Measurements from ENCODE around the gene GAL3ST3. TPM values are rescaled to one million over a fixed set of nuclear protein-coding genes. Genes with fewer than 3 reads are reported as not detected.

The GAL3ST3 gene
- total and polyA plus RNA-seq, 2 of the 8 experiments (the other 6 are each of a cell fraction or from before 2014, with no cell fraction given), result 21.1 to 21.4 TPM

GRCh38 chr11:66011239-66011784 is 37.6 kb downstream of the GAL3ST3 start:
- Histone ChIP-seq H3K14ac (ENCODE audit: insufficient read length) (no peak overlapping the region), H3K9ac (replicated peaks in 1 of 4; ENCODE audit: extremely low read depth in 1 of 4, low read depth in 3 of 4, low read length in 3 of 4) (no peak overlapping the region), H3K4me3 (ENCODE audit: extremely low read depth in 1 of 4, insufficient read depth in 2 of 4, low read depth in 3 of 4, low read length in 4 of 4) (peak overlapping the region; percentile 2 to 54 (median 36); a peak in 6 of 8 replicates), H3K4me1 (replicated peaks in 1 of 4; ENCODE audit: control insufficient read depth in 3 of 4, insufficient read depth in 4 of 4, low read length in 3 of 4) (peaks cover 0 to 20% (median 9%) of the 10 kb centered on the region in 4 experiments; a peak in 5 of 7 replicates), H4K91ac (replicated peaks; ENCODE audit: insufficient read length, low read length) (no peak overlapping the region), H2BK120ac (replicated peaks; ENCODE audit: low read depth, low read length) (no peak overlapping the region), H4K20me1 (replicated peaks in 1 of 2; ENCODE audit: control insufficient read depth in 1 of 2, insufficient read depth in 2 of 2, low read length in 2 of 2) (peaks cover 0 to 1% of the 10 kb centered on the region in 2 experiments), H3K79me1 (ENCODE audit: low read depth, low read length) (no peaks in the 10 kb centered on the region), H2BK12ac (ENCODE audit: low read depth, low read length) (no peak overlapping the region), H4K5ac (ENCODE audit: insufficient read length, low read depth, low read length) (no peak overlapping the region), H2AFZ (ENCODE audit: low read length) (peak overlapping the region; percentile 79; the same call in 1 of the 2 replicates), H3K56ac (replicated peaks; ENCODE audit: insufficient read length, low read depth, low read length) (no peak overlapping the region), H3K27ac (ENCODE audit: low read depth, low read length) (no peak overlapping the region), H3K36me3 (ENCODE audit: control insufficient read depth in 2 of 4, insufficient read depth in 4 of 4, low read length in 3 of 4) (no peaks in the 10 kb centered on the region), H3K23ac (ENCODE audit: insufficient read length) (no peak overlapping the region), H3K9me3 (ENCODE audit: insufficient read depth in 2 of 2, low read depth in 1 of 2, low read length in 1 of 2) (no peaks in the 10 kb centered on the region), H2BK15ac (ENCODE audit: low read length) (no peak overlapping the region; the same call in 1 of the 2 replicates), H3K4ac (replicated peaks; ENCODE audit: insufficient read length, low read depth, low read length) (no peak overlapping the region), H2BK5ac (ENCODE audit: low read depth, low read length) (no peak overlapping the region), H3K23me2 (ENCODE audit: low read depth, low read length) (peaks cover 2% of the 10 kb centered on the region; the same call in 1 of the 2 replicates), H4K8ac (ENCODE audit: extremely low read depth, insufficient read depth, low read length) (peak overlapping the region; percentile 58; the same call in 1 of the 2 replicates), H3K27me3 (replicated peaks in 1 of 4; ENCODE audit: control insufficient read depth in 3 of 4, extremely low read depth in 1 of 4, insufficient read depth in 3 of 4, low read length in 3 of 4) (peaks cover 6 to 26% (median 24%) of the 10 kb centered on the region in 4 experiments), H3K18ac (ENCODE audit: extremely low read depth, low read length) (no peak overlapping the region), H3K4me2 (ENCODE audit: insufficient read depth in 1 of 2, low read depth in 2 of 2, low read length in 2 of 2) (peak overlapping the region; percentile 49 to 66), H2BK20ac (ENCODE audit: low read length) (no peak overlapping the region), H2AK5ac (ENCODE audit: low read depth, low read length) (no peak overlapping the region), H3K79me2 (ENCODE audit: control insufficient read depth in 1 of 2, insufficient read depth in 2 of 2, low read length in 2 of 2) (no peaks in the 10 kb centered on the region)
- DNase-seq (ENCODE audit: low read depth in 1 of 2, low spot score in 2 of 2) (no peak), FAIRE-seq (no peak)
- ChIA-PET POLR2A (ENCODE audit: partially characterized antibody) (interaction anchor here (1.3 to 3.5 kb wide), 4 partner anchors 9 to 120 kb away, joined by 3 to 15 read pairs (median 4); partner anchors contain the start of genes BANF1, CCDC85B and EIF1AD), CTCF (ENCODE audit: partially characterized antibody) (interaction anchor here (1.1 to 6.4 kb wide), 8 partner anchors 9 to 142 kb away, joined by 3 to 35 read pairs (median 6); partner anchors contain the start of gene PACS1)
- 65% methylated on average over 12 of the region's 14 CpGs; no CpG with 5 or more reads in 1 of the 2 experiments for WGBS, 2 experiments (ENCODE audit: extremely low coverage in 1 of 2, insufficient coverage in 1 of 2, insufficient read length in 1 of 2, insufficient replicate concordance in 2 of 2, low coverage in 1 of 2, low lambda C conversion rate in 2 of 2, missing lambda C conversion rate in 1 of 2)
- no peak for TF ChIP-seq RAD21 (IDR thresholded peaks at IDR 0.05 in 1 of 2, conservative IDR thresholded peaks at IDR 0.05 in 1 of 2; ENCODE audit: low read depth in 2 of 2, low read length in 2 of 2)
- peak in 1 of 2 experiments; percentile 91; a peak in 1 of 4 replicates for TF ChIP-seq HDAC2 (IDR thresholded peaks at IDR 0.05; ENCODE audit: borderline replicate concordance in 1 of 2, low read depth in 2 of 2, low read length in 2 of 2)
- TF ChIP-seq, protein P1, sequence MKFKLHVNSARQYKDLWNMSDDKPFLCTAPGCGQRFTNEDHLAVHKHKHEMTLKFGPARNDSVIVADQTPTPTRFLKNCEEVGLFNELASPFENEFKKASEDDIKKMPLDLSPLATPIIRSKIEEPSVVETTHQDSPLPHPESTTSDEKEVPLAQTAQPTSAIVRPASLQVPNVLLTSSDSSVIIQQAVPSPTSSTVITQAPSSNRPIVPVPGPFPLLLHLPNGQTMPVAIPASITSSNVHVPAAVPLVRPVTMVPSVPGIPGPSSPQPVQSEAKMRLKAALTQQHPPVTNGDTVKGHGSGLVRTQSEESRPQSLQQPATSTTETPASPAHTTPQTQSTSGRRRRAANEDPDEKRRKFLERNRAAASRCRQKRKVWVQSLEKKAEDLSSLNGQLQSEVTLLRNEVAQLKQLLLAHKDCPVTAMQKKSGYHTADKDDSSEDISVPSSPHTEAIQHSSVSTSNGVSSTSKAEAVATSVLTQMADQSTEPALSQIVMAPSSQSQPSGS (IDR thresholded peaks at IDR 0.05; ENCODE audit: low read length), result no peak
- no peak for TF ChIP-seq NANOG (IDR thresholded peaks at IDR 0.05; ENCODE audit: insufficient read depth, low read depth, low read length, poor library complexity, severe bottlenecking)
- TF ChIP-seq SUZ12 (IDR thresholded peaks at IDR 0.05; ENCODE audit: low read length), result peak; percentile 60; the same call in 1 of the 2 replicates
- TF ChIP-seq YY1 (IDR thresholded peaks at IDR 0.05; ENCODE audit: low read depth, low read length), result no peak
- TF ChIP-seq MAX (IDR thresholded peaks at IDR 0.05), result no peak
- TF ChIP-seq TAF7 (optimal IDR thresholded peaks at IDR 0.05; ENCODE audit: borderline replicate concordance, low read depth, low read length), result no peak
- peak; percentile 86; the same call in 1 of the 2 replicates for TF ChIP-seq KDM1A (IDR thresholded peaks at IDR 0.05; ENCODE audit: borderline replicate concordance, low read length)

Measured in H1 (cell line).